Measurements from ENCODE around the gene GATAD2A.

The GATAD2A gene

DNA sequence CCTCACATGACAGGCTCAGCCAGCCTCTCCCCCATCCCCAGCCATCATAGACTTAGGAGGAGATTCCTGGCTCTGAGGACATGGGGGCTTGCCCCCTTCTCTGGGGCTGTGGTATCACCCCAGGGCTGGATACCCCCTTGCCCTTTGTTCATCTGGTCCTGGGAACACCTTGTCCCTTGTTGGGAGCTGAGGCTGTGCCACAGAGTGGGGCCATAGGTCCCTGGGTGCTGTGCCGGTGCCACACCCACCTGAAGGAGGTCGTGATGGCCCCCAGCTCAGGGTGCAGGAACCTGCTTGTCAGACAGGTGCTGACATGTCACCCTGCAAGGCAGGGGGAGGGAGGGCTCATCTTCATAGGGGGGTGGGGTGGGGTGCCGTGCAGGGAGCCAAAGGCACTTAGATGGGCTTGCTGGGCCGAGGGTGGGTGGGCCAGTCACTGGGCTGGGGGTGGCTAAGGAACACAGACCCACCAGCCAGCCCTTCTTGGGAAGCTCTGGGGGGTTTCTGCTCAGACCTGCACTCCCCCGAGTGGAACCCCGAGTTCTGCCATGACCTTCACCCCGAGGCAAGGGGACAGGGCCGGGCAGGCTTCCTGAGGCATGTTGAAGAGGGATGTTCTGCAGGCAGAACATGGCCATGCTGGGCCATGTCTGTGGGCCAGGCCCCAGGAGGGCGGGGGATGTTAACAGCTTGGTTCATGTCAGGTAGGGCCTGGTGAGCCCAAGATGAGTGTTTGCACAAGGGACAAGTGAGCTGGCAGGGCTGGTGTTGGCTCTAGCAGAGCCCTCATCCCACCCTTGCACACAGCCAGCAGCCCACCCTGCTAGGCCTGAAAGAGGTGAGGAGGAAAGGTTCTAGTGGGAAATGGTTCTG is 81.8 kb downstream of the GATAD2A start:
- peaks cover 9 to 44% of the 10 kb centered on the region in 2 experiments for H3K36me3 ChIP-seq (ENCODE audit: control insufficient read depth in 1 of 2, insufficient read depth in 2 of 2, low read depth in 1 of 2, low read length in 2 of 2)
- H2AK5ac ChIP-seq (ENCODE audit: low read length, severe bottlenecking) = peak overlapping the region; percentile 40
- H3K9me3 ChIP-seq (ENCODE audit: control insufficient read depth, low read length) = no peaks in the 10 kb centered on the region
- H3K27ac ChIP-seq (ENCODE audit: low read length, poor library complexity, severe bottlenecking) = peak overlapping the region; percentile 75
- H3K27me3 ChIP-seq (ENCODE audit: control insufficient read depth in 1 of 2, insufficient read depth in 1 of 2, low read length in 2 of 2) = no peaks in the 10 kb centered on the region
- peak overlapping the region in 1 of 2 experiments; percentile 0 for H3K18ac ChIP-seq (ENCODE audit: low read depth in 1 of 2, low read length in 2 of 2)
- peak overlapping the region; percentile 90 for H3K9ac ChIP-seq (ENCODE audit: low read length)
- no peak overlapping the region for H4K8ac ChIP-seq (ENCODE audit: low read length)
- peaks cover 60% of the 10 kb centered on the region for H3K4me1 ChIP-seq (ENCODE audit: control insufficient read depth, insufficient read depth, low read depth, low read length)
- H2BK120ac ChIP-seq (ENCODE audit: low read depth, low read length) = no peak overlapping the region
- H3K4me3 ChIP-seq (ENCODE audit: insufficient read depth in 1 of 2, low read depth in 1 of 2, low read length in 2 of 2) = no peak overlapping the region
- H3K23ac ChIP-seq (ENCODE audit: low read length in 2 of 2) = no peak overlapping the region
- peak overlapping the region in 1 of 2 experiments; percentile 29 for H3K14ac ChIP-seq (ENCODE audit: low read length in 2 of 2)
- H3K79me1 ChIP-seq (replicated peaks; ENCODE audit: low read length, poor library complexity, severe bottlenecking) = peaks cover 41% of the 10 kb centered on the region
- H3K4ac ChIP-seq (ENCODE audit: low read depth in 1 of 2, low read length in 2 of 2) = no peak overlapping the region
- no peak for DNase-seq
- H2AFZ ChIP-seq (ENCODE audit: low read depth, low read length) = no peak overlapping the region
- H3K4me2 ChIP-seq (ENCODE audit: low read length, poor library complexity, severe bottlenecking) = no peak overlapping the region
- no peak overlapping the region for H2BK15ac ChIP-seq (ENCODE audit: low read depth, poor library complexity, severe bottlenecking)
- peak overlapping the region; percentile 85 for H4K91ac ChIP-seq (ENCODE audit: low read length)
- H2BK5ac ChIP-seq (ENCODE audit: low read depth, low read length, poor library complexity, severe bottlenecking) = no peak overlapping the region
- H2BK12ac ChIP-seq (ENCODE audit: low read length in 2 of 2) = peak overlapping the region in 1 of 2 experiments; percentile 60
- 92% methylated on average over 9 of the region's 9 CpGs for WGBS

DNA sequence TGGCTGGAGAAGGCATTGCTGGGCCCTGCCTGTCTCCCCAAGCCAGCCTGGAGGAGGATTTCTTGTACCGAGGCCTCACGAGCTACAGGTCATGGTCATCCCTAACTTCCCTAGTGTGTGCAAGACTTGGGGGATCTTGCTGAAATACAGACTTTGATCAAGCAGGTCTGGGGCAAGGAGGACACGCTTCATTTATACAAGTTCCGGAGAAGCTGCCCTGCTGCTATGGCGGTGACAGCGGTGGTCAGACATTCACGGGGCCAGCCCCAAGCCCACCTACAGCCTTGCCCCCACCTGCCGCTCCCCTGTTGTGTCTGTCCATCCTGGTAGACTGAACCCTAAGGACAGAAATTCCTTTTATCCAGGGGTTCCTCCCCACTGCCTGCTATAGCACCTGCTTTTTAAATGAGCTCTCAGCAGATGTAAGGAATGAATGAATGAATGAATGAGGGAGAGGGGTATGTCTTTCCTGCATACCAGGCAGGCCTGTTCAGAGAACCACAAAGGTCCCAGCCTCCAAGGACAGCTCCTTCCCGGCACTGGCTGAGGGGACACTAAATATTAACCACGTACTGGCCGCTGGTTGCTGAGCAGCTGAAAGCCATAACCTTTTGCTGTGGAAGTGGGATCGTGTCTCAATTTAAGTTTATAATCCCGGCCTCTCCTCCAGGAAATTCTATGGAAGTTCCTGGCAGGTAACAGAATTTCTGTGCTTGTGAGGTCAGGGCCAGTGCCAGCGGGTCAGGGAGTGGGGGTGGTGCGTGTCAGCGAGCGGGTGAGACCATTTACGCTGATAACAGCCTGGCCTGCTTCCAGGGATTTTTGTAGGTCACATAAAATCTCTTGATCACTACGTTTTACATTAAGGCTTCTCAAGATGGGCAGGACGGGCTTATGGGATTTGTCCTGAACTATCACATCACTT is 82.7 kb downstream of the GATAD2A start:
- no peak overlapping the region for H2AFZ ChIP-seq (ENCODE audit: low read depth, low read length)
- peak overlapping the region; percentile 24 for H2AK5ac ChIP-seq (ENCODE audit: low read length, severe bottlenecking)
- 76% methylated on average over 19 of the region's 20 CpGs for WGBS
- H3K4me1 ChIP-seq (ENCODE audit: control insufficient read depth, insufficient read depth, low read depth, low read length) = peaks cover 55% of the 10 kb centered on the region
- peak overlapping the region; percentile 85 for H4K91ac ChIP-seq (ENCODE audit: low read length)
- H3K4me3 ChIP-seq (ENCODE audit: insufficient read depth in 1 of 2, low read depth in 1 of 2, low read length in 2 of 2) = peak overlapping the region in 1 of 2 experiments; percentile 62
- no peaks in the 10 kb centered on the region for H3K27me3 ChIP-seq (ENCODE audit: control insufficient read depth in 1 of 2, insufficient read depth in 1 of 2, low read length in 2 of 2)
- H3K9me3 ChIP-seq (ENCODE audit: control insufficient read depth, low read length) = no peaks in the 10 kb centered on the region
- H2BK15ac ChIP-seq (ENCODE audit: low read depth, poor library complexity, severe bottlenecking) = no peak overlapping the region
- peak overlapping the region in 1 of 2 experiments; percentile 29 for H3K14ac ChIP-seq (ENCODE audit: low read length in 2 of 2)
- peaks cover 17 to 46% of the 10 kb centered on the region in 2 experiments for H3K36me3 ChIP-seq (ENCODE audit: control insufficient read depth in 1 of 2, insufficient read depth in 2 of 2, low read depth in 1 of 2, low read length in 2 of 2)
- peak overlapping the region in 1 of 2 experiments; percentile 36 for H3K4ac ChIP-seq (ENCODE audit: low read depth in 1 of 2, low read length in 2 of 2)
- H3K18ac ChIP-seq (ENCODE audit: low read depth in 1 of 2, low read length in 2 of 2) = peak overlapping the region in 1 of 2 experiments; percentile 78
- peaks cover 34% of the 10 kb centered on the region for H3K79me1 ChIP-seq (replicated peaks; ENCODE audit: low read length, poor library complexity, severe bottlenecking)
- peak overlapping the region; percentile 87 for H4K8ac ChIP-seq (ENCODE audit: low read length)
- H2BK120ac ChIP-seq (ENCODE audit: low read depth, low read length) = no peak overlapping the region
- peak overlapping the region; percentile 90 for H3K9ac ChIP-seq (ENCODE audit: low read length)
- peak overlapping the region; percentile 2 to 60 for H2BK12ac ChIP-seq (ENCODE audit: low read length in 2 of 2)
- H3K23ac ChIP-seq (ENCODE audit: low read length in 2 of 2) = no peak overlapping the region
- no peak for DNase-seq
- H3K4me2 ChIP-seq (ENCODE audit: low read length, poor library complexity, severe bottlenecking) = peak overlapping the region; percentile 38
- no peak overlapping the region for H2BK5ac ChIP-seq (ENCODE audit: low read depth, low read length, poor library complexity, severe bottlenecking)
- peak overlapping the region; percentile 75 for H3K27ac ChIP-seq (ENCODE audit: low read length, poor library complexity, severe bottlenecking)

DNA sequence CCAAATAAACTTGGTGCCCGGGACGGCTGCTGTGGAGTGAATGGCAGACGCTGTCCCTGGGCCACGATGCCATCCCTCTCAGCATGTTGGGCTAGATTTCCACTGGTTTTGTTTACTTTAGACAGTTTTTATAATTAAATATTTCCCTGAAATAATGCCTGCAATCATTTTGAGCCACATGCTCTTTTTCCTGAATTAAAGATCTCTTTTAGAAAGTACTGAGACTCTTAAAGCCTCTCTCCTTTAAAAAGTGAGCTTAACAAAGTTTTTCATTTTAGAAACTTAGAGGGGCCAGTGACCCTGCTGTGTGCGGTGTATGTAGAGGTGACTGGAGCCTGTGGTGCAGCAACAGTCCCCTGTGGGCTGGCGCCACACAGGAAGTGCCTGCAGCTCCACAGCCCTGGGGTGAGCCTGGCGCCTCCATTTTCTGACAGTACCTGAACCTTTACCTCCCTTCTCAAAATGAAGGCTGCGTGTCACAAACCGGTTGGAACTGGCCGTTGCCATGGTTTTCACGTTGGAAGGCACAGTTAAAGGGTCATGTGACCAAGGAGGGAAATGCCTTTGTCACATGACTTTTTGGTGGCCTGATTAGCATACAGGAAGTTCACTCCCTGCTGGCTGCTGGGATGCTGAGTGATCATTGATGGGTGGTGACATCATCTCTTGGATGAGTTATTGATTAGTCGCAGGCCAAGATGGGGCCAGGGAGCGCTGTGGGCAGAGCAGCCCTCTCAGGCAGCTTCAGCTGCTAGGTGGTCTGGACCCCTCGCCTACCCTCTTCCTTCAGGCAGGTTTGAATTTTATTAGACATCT is 83.6 kb downstream of the GATAD2A start:
- Histone ChIP-seq H3K27ac (ENCODE audit: low read length, poor library complexity, severe bottlenecking) (peak overlapping the region; percentile 75), H2BK12ac (ENCODE audit: low read length in 2 of 2) (peak overlapping the region in 1 of 2 experiments; percentile 2), H2AK5ac (ENCODE audit: low read length, severe bottlenecking) (peak overlapping the region; percentile 24), H2BK5ac (ENCODE audit: low read depth, low read length, poor library complexity, severe bottlenecking) (no peak overlapping the region), H3K4ac (ENCODE audit: low read depth in 1 of 2, low read length in 2 of 2) (peak overlapping the region; percentile 36 to 71), H4K8ac (ENCODE audit: low read length) (peak overlapping the region; percentile 87), H3K4me1 (ENCODE audit: control insufficient read depth, insufficient read depth, low read depth, low read length) (peaks cover 53% of the 10 kb centered on the region), H3K9ac (ENCODE audit: low read length) (peak overlapping the region; percentile 90), H3K18ac (ENCODE audit: low read depth in 1 of 2, low read length in 2 of 2) (peak overlapping the region; percentile 73 to 78), H3K23ac (ENCODE audit: low read length in 2 of 2) (no peak overlapping the region), H2AFZ (ENCODE audit: low read depth, low read length) (no peak overlapping the region), H3K27me3 (ENCODE audit: control insufficient read depth in 1 of 2, insufficient read depth in 1 of 2, low read length in 2 of 2) (no peaks in the 10 kb centered on the region), H3K4me3 (ENCODE audit: insufficient read depth in 1 of 2, low read depth in 1 of 2, low read length in 2 of 2) (peak overlapping the region in 1 of 2 experiments; percentile 62), H2BK15ac (ENCODE audit: low read depth, poor library complexity, severe bottlenecking) (no peak overlapping the region), H3K36me3 (ENCODE audit: control insufficient read depth in 1 of 2, insufficient read depth in 2 of 2, low read depth in 1 of 2, low read length in 2 of 2) (peaks cover 24 to 45% of the 10 kb centered on the region in 2 experiments), H3K79me1 (replicated peaks; ENCODE audit: low read length, poor library complexity, severe bottlenecking) (peaks cover 32% of the 10 kb centered on the region), H4K91ac (ENCODE audit: low read length) (peak overlapping the region; percentile 73), H3K4me2 (ENCODE audit: low read length, poor library complexity, severe bottlenecking) (peak overlapping the region; percentile 4), H3K9me3 (ENCODE audit: control insufficient read depth, low read length) (no peaks in the 10 kb centered on the region), H3K14ac (ENCODE audit: low read length in 2 of 2) (no peak overlapping the region), H2BK120ac (ENCODE audit: low read depth, low read length) (no peak overlapping the region)
- DNase-seq = peak; percentile 91
- WGBS = 28% methylated on average over 9 of the region's 14 CpGs

Measured in mesenchymal stem cell (in vitro differentiated cells and primary cell).